GM12874 (cell line): ENCODE measurements around the gene CALR.

Experiments used
- TF ChIP-seq, protein P1 (sequence below): IDR thresholded peaks from 2 replicates; pipeline ENCODE4 v1.5.1; 2011; ENCODE audit warnings: low read depth, mild to moderate bottlenecking, control low read depth, low read length, moderate library complexity; ENCODE audit not compliant: insufficient read depth

CALR gene

DNA sequence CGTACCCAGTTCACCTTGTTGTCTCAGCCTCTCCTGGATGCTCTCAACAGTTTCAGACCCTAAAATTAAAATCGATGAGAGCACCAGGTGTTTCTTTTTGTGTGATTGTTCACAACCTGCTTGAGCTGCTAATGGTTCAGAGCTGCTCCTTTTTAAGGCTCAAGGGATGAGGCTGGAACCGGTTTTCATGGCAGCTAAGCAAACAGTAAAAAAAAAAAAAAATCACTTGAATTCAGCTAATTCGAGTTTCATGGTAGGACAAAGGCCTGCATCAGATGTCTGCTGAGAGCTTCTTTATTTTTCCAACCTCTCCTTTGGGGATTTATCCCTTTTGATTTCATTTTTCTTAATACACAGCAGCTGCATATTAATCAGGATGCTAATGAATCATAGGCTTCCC is 25.8 kb upstream of the CALR start:
- TF ChIP-seq, protein P1, sequence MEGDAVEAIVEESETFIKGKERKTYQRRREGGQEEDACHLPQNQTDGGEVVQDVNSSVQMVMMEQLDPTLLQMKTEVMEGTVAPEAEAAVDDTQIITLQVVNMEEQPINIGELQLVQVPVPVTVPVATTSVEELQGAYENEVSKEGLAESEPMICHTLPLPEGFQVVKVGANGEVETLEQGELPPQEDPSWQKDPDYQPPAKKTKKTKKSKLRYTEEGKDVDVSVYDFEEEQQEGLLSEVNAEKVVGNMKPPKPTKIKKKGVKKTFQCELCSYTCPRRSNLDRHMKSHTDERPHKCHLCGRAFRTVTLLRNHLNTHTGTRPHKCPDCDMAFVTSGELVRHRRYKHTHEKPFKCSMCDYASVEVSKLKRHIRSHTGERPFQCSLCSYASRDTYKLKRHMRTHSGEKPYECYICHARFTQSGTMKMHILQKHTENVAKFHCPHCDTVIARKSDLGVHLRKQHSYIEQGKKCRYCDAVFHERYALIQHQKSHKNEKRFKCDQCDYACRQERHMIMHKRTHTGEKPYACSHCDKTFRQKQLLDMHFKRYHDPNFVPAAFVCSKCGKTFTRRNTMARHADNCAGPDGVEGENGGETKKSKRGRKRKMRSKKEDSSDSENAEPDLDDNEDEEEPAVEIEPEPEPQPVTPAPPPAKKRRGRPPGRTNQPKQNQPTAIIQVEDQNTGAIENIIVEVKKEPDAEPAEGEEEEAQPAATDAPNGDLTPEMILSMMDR = no peak

DNA sequence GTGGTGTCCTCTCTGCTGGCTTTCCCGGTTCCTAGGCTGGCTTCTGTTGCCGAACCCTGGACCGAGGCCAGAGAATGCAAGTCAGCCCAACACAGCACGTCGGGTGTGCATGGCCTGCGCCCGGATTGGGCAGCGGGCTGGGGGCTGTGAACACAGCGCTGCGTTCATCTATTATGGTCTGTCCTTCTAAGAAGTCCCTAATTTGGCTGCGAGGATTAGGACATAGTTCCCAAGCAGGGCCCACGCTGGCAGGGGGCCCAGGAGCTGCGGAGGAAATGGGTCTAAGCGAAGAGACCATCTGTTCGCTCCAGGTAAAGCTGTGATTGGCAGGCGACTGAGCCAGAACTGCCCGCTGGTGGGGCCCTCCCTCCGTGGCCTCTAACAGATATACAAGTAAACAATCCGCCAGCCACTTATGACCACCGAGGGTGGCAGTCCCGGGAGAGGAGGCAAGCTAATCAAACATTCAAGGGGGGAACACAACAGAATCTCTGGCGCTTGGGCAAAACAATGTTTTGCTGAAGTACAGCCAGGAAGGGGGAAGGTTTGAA is 25.3 kb upstream of the CALR start:
- TF ChIP-seq, protein P1 = no peak

DNA sequence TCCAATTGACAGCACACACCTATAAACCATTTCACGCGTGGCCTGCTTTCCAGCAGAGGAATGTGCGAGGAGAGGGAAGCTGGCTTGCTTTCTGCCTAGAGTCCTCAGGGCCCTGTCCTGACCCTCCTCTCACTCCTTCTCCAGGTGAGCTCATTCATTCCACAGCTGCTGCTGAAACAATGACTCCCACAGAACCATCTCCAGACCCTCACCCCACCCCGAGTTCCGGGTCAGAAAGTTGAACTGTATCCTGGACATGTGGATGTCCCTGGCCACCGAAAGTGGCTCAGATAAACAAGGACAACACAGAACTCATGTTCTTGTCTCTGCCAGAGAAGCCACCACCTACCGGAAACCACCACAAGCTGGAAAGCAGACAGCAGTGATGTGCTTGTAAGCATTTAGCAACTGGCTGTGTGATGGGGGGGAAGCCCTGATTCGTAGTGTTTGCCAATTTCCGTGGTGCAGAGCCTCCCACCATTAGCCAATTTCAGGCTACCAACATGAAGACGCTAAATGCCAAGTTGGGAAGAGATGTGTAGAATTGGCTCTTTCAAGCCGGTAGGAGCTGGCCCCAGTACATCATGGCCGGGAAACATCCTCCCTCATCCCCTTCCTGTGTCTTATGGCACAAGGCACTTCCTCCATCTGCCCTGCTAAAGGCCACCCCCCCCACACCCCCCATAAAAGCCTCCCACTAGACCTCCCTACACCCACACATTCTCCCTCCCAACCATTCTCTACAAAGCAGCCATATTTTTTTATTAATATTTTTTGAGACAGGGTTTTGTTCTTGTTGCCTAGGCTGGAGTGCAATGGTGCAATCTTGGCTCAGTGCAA is 24.3 kb upstream of the CALR start:
- TF ChIP-seq, protein P1 = no peak

DNA sequence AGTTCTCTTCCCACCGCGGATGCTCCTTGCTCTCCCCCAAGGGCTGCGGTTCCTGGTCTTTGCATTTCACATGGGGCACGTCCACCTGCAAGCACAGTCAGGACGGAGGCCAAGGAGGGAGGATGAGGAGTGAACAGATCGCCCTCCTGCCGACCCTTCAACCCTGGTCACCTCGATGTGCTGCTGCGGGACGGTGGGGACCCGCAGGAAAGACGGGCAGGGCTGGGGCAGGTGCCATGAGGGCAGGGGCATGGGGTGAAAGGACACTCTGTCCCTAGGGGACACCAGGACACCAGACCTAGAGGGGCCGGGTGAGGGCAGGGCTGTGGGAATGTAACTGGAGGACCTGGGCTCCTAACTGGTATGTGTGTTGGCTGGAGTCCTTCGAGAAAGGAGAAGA is 20.2 kb upstream of the CALR start:
- TF ChIP-seq, protein P1 = no peak

DNA sequence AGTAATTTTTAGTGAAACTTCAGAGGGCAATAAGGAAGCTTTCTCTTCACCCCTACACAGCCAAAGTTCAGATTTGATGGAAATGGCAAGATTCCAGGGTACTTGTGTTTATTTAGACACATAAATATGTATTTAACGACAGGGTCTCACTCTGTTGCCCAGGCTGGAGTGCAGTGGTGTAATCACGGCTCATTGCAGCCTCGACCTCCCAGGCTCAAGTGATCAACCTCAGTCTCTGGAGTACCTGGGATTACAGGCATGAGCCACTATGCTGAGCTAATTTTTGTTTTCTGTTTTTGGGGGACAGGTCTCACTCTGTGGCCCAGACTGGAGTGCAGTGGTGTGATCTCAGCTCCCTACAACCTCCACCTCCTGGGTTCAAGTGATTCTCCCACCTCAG is 17.4 kb upstream of the CALR start:
- TF ChIP-seq, protein P1 = no peak

DNA sequence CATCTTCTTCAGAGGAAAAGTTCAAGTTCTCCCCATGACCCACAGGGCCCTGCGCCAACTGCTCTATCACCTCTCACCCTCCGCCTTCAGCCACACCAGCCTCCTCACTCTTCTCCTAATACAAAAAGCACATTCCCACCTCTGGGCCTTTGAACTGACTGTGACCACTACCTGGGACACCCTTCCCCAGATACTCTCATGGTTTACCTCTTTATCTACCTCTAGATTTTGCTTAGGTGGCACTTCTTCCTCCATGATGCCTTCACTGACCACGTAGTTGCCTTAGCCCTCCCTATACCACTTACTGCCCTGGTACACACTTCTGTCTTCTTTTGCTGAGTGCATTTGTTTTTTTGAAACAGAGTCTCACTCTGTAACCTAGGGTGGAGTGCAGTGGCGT is 15.4 kb upstream of the CALR start:
- TF ChIP-seq, protein P1 = no peak

DNA sequence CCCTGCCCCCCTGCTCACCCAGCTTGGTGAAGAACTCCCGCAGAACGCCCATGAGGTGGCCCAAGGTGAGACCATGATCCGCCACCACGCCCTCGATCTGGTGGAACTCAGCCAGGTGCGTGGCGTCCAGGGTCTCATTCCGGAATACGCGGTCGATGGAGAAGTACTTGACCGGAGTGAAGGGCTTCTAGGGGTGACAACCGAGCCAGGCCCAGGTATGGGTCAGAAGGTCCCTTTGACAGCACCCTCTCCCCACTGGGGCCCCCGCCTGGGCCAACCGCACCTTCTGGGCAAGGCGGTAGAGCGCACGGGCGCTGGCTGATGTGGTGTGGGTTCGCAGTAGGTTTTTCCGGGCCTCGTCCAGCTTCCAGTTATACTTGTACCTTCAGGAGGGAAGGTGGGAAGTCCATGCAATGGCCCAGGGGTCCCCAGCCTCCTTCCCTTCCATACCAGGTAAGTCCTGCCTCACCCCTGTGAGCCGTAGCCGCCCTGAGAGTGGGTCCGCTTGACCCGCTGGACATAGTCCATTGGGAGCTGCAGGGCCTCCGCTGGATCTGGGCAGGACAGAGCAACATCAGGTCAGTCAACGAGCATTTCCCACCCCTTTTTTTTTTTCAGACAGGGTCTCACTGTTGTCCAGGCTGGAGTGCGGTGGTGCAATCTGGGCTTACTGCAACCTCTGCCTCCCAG is 13.6 kb upstream of the CALR start:
- TF ChIP-seq, protein P1 = no peak
